K562 (cell line): ENCODE measurements around the gene UPK3A. TPM values are rescaled to one million over a fixed set of nuclear protein-coding genes. Genes with fewer than 3 reads are reported as not detected.

Source experiments
- E2F8 ChIP-seq: fragments of 450-650 bp; IDR thresholded peaks from 2 replicates; pipeline ENCODE4 v1.7.1; 2018; ENCODE audit warnings: mild to moderate bottlenecking, low read depth; ENCODE audit not compliant: partially characterized antibody
- FOXA1 ChIP-seq: fragments of 450-650 bp; IDR thresholded peaks from 2 replicates; pipeline ENCODE4 v1.6.1; 2016; ENCODE audit warnings: mild to moderate bottlenecking, borderline replicate concordance
- GTF2F1 ChIP-seq: IDR thresholded peaks from 2 replicates; pipeline ENCODE4 v1.6.1; 2011; ENCODE audit warnings: low read depth, low read length, improper control_type of control experiment
- HDAC1 ChIP-seq, 2 experiments: fragments of 450-650 bp; IDR thresholded peaks; 2 replicates each; pipeline ENCODE4 v1.6.1; 2016 to 2017; ENCODE audit warnings: inconsistent platforms in 1 of 2, mild to moderate bottlenecking in 1 of 2, moderate library complexity in 1 of 2
- ZBTB40 ChIP-seq, 2 experiments: fragments of 450-650 bp in 1 of 2; sonication (generic) in 1 of 2; formaldehyde crosslinking in 1 of 2; IDR thresholded peaks; 2 replicates each; pipeline versions ENCODE4 v1.7.1 to v1.9.0; 2016 to 2022; ENCODE audit warnings: inconsistent platforms in 1 of 2, mild to moderate bottlenecking in 1 of 2, missing genetic modification reagents in 1 of 2
- ZNF586 ChIP-seq: fragments of 450-650 bp; formaldehyde crosslinking; conservative IDR thresholded peaks from 2 replicates; pipeline ENCODE4 v1.4.0; 2020; ENCODE audit warnings: mild to moderate bottlenecking, moderate library complexity
- polyA plus RNA-seq, 8 experiments: library from polyadenylated mRNA; depleted of rRNA in 4 of 8; stranded (reverse) in 5 of 8; unstranded in 3 of 8; fragments of >200 nt; fragmentation: Nextera tagmentation in 2 of 8; fragmentation: Illumina TruSeq in 1 of 8; extraction: Ambion mirVana in 2 of 8; extraction: Trizol in 1 of 8; gene quantifications; 2 replicates each; pipeline versions ENCODE4 v1.2.1 to v1.2.3, GENCODE V29; 2011 to 2014; ENCODE audit warnings: inconsistent platforms in 1 of 8, missing spikeins in 1 of 8
- total RNA-seq, 7 experiments: library from RNA; depleted of rRNA in 6 of 7; stranded (reverse); fragments of >200 nt in 6 of 7; fragmentation: Illumina TruSeq in 2 of 7; extraction: Trizol in 2 of 7; gene quantifications; 2 replicates each; pipeline versions ENCODE4 v1.2.1 to v1.2.3, GENCODE V29; 2011 to 2021; ENCODE audit warnings: low replicate concordance in 1 of 7
- TF ChIP-seq, protein P1 (sequence below): IDR thresholded peaks from 2 replicates; pipeline ENCODE4 v1.6.1; 2016; ENCODE audit warnings: missing genetic modification characterization, missing compliant biosample characterization
- TF ChIP-seq, protein P2 (sequence below): fragments of 450-650 bp; conservative IDR thresholded peaks from 2 replicates; pipeline ENCODE4 v1.6.1; 2016; ENCODE audit warnings: missing genetic modification characterization, low read depth, mild to moderate bottlenecking, control low read depth, missing compliant biosample characterization

The UPK3A gene
- total and polyA plus RNA-seq, 9 of the 15 experiments (the other 6 are each of a cell fraction or from before 2014, with no cell fraction given) = not detected

- TF ChIP-seq ZBTB40 (IDR thresholded peaks at IDR 0.05) (no peak), ZBTB40 (CRISPR knock-in tag; IDR thresholded peaks at IDR 0.05) (no peak), HDAC1 (IDR thresholded peaks at IDR 0.05) (no peak), E2F8 (no peak), GTF2F1 (no peak), ZNF586 (CRISPR knock-in tag) (no peak), FOXA1 (no peak)
- TF ChIP-seq, protein P1, sequence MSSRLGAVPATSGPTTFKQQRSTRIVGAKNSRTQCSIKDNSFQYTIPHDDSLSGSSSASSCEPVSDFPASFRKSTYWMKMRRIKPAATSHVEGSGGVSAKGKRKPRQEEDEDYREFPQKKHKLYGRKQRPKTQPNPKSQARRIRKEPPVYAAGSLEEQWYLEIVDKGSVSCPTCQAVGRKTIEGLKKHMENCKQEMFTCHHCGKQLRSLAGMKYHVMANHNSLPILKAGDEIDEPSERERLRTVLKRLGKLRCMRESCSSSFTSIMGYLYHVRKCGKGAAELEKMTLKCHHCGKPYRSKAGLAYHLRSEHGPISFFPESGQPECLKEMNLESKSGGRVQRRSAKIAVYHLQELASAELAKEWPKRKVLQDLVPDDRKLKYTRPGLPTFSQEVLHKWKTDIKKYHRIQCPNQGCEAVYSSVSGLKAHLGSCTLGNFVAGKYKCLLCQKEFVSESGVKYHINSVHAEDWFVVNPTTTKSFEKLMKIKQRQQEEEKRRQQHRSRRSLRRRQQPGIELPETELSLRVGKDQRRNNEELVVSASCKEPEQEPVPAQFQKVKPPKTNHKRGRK (tag) = no peak
- TF ChIP-seq, protein P2, sequence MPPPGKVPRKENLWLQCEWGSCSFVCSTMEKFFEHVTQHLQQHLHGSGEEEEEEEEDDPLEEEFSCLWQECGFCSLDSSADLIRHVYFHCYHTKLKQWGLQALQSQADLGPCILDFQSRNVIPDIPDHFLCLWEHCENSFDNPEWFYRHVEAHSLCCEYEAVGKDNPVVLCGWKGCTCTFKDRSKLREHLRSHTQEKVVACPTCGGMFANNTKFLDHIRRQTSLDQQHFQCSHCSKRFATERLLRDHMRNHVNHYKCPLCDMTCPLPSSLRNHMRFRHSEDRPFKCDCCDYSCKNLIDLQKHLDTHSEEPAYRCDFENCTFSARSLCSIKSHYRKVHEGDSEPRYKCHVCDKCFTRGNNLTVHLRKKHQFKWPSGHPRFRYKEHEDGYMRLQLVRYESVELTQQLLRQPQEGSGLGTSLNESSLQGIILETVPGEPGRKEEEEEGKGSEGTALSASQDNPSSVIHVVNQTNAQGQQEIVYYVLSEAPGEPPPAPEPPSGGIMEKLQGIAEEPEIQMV (tag) = no peak
These were observed 39.8 kb upstream of the UPK3A start (continued) for GRCh38 chr22:45244916-45245315.
